HEK293T (cell line): Measurements from ENCODE around the gene KIFC3.

Source experiments
- CTCF ChIA-PET: fragments of 350-600 bp; formaldehyde crosslinking; extraction: SDS; loops from one replicate; lab custom pipeline; 2021; ENCODE audit warnings: antibody characterized with exemption, inconsistent platforms; lab: Yijun Ruan, JAX
- POLR2A ChIA-PET: fragments of 350-600 bp; formaldehyde crosslinking; extraction: SDS; loops from one replicate; lab custom pipeline; 2020; ENCODE audit warnings: antibody characterized with exemption, inconsistent platforms; lab: Yijun Ruan, JAX
- DNase-seq: peaks from one replicate; pipeline ENCODE4 v3.0.0; 2012; ENCODE audit warnings: mixed read lengths; ENCODE audit errors: extremely low spot score
- ARNT ChIP-seq: fragments of 450-650 bp; IDR thresholded peaks from 2 replicates; pipeline ENCODE4 v1.6.1; 2017; ENCODE audit warnings: mild to moderate bottlenecking
- BHLHE40 ChIP-seq: fragments of 450-650 bp; IDR thresholded peaks from 2 replicates; pipeline ENCODE4 v1.6.1; 2016; ENCODE audit warnings: mild to moderate bottlenecking, moderate library complexity, borderline replicate concordance
- CTBP1 ChIP-seq: fragments of 450-650 bp; IDR thresholded peaks from 2 replicates; pipeline ENCODE4 v1.6.1; 2016; ENCODE audit warnings: borderline replicate concordance
- ELF4 ChIP-seq: fragments of 450-650 bp; IDR thresholded peaks from 2 replicates; pipeline ENCODE4 v1.6.1; 2017; ENCODE audit warnings: antibody characterized with exemption
- FOXA1 ChIP-seq: fragments of 450-650 bp; IDR thresholded peaks from 2 replicates; pipeline ENCODE4 v1.6.1; 2016; ENCODE audit warnings: mild to moderate bottlenecking
- FOXK2 ChIP-seq: fragments of 450-650 bp; IDR thresholded peaks from 2 replicates; pipeline ENCODE4 v1.6.1; 2016; ENCODE audit warnings: mild to moderate bottlenecking
- FOXM1 ChIP-seq: fragments of 450-650 bp; IDR thresholded peaks from 2 replicates; pipeline ENCODE4 v1.6.1; 2017; ENCODE audit warnings: mild to moderate bottlenecking, borderline replicate concordance
- HDGF ChIP-seq: fragments of 450-650 bp; IDR thresholded peaks from 2 replicates; pipeline ENCODE4 v1.6.1; 2017; ENCODE audit warnings: antibody characterized with exemption, borderline replicate concordance
- L3MBTL2 ChIP-seq: fragments of 450-650 bp; conservative IDR thresholded peaks from 2 replicates; pipeline ENCODE4 v1.6.1; 2016; ENCODE audit warnings: mild to moderate bottlenecking
- LEF1 ChIP-seq: fragments of 450-650 bp; IDR thresholded peaks from 2 replicates; pipeline ENCODE4 v1.6.1; 2017; ENCODE audit warnings: mild to moderate bottlenecking, borderline replicate concordance
- NFRKB ChIP-seq: fragments of 450-650 bp; IDR thresholded peaks from 2 replicates; pipeline ENCODE4 v1.6.1; 2016; ENCODE audit warnings: mild to moderate bottlenecking, moderate library complexity
- PKNOX1 ChIP-seq: fragments of 450-650 bp; IDR thresholded peaks from 2 replicates; pipeline ENCODE4 v1.6.1; 2016
- SP1 ChIP-seq: fragments of 450-650 bp; IDR thresholded peaks from 2 replicates; pipeline ENCODE4 v1.6.1; 2017
- SUZ12 ChIP-seq: fragments of 450-650 bp; IDR thresholded peaks from 2 replicates; pipeline ENCODE4 v1.6.1; 2016; ENCODE audit warnings: mild to moderate bottlenecking
- TARDBP ChIP-seq: fragments of 450-650 bp; IDR thresholded peaks from 2 replicates; pipeline ENCODE4 v1.6.1; 2016
- ZNF384 ChIP-seq: fragments of 450-650 bp; IDR thresholded peaks from 2 replicates; pipeline ENCODE4 v1.6.1; 2016

Gene KIFC3

GRCh38 chr16:57727610-57728009 lies 74.7 kb downstream of the KIFC3 start:
- ChIA-PET POLR2A (no interaction called here), CTCF (no interaction called here)
- no peak for TF ChIP-seq SUZ12
- no peak for DNase-seq

GRCh38 chr16:57726433-57726947 lies 75.8 kb downstream of the KIFC3 start:
- CTCF ChIA-PET = interaction anchor here (0.6 kb wide), 1 partner anchor 10 kb away, joined by 5 read pairs; no protein-coding TSS in a partner anchor
- TF ChIP-seq CTBP1 = no peak
- TF ChIP-seq FOXM1 = no peak
- TF ChIP-seq L3MBTL2 = no peak
- TF ChIP-seq HDGF = no peak
- no peak for TF ChIP-seq LEF1
- TF ChIP-seq ZNF384 = no peak
- no peak for DNase-seq
- POLR2A ChIA-PET = interaction anchor here (2.2 kb wide), 1 partner anchor 9 kb away, joined by 13 read pairs; the partner anchor contains the start of gene KATNB1

- ChIA-PET POLR2A (interaction anchor here (2.2 kb wide), 1 partner anchor 9 kb away, joined by 13 read pairs; the partner anchor contains the start of gene KATNB1), CTCF (interaction anchor here (0.6 kb wide), 1 partner anchor 11 kb away, joined by 5 read pairs; no protein-coding TSS in a partner anchor)
- DNase-seq = no peak
- no peak for TF ChIP-seq FOXM1
- TF ChIP-seq BHLHE40 = no peak
- TF ChIP-seq TARDBP = no peak
- no peak for TF ChIP-seq CTBP1
- no peak for TF ChIP-seq FOXA1
- no peak for TF ChIP-seq L3MBTL2
- TF ChIP-seq FOXK2 = no peak
- no peak for TF ChIP-seq SP1
- TF ChIP-seq NFRKB = no peak
- no peak for TF ChIP-seq ARNT
- TF ChIP-seq HDGF = no peak
- TF ChIP-seq ZNF384 = no peak
These were observed 76.3 kb downstream of the KIFC3 start for GRCh38 chr16:57725976-57726375.

- ChIA-PET CTCF (no interaction called here), POLR2A (interaction anchor here (2.2 kb wide), 1 partner anchor 10 kb away, joined by 13 read pairs; the partner anchor contains the start of gene KATNB1)
- TF ChIP-seq L3MBTL2 (no peak), LEF1 (no peak), ARNT (no peak)
These were observed 76.7 kb downstream of the KIFC3 start for GRCh38 chr16:57725554-57725953.

GRCh38 chr16:57725151-57725550 lies 77.1 kb downstream of the KIFC3 start:
- TF ChIP-seq FOXA1 = no peak
- TF ChIP-seq HDGF = no peak
- no peak for TF ChIP-seq CTBP1
- TF ChIP-seq ELF4 = no peak
- no peak for TF ChIP-seq BHLHE40
- TF ChIP-seq NFRKB = no peak
- no peak for TF ChIP-seq FOXM1
- POLR2A ChIA-PET = interaction anchor here (2.2 kb wide), 1 partner anchor 10 kb away, joined by 13 read pairs; the partner anchor contains the start of gene KATNB1

More at GRCh38 chr16:57725554-57725953, 76.7 kb downstream of the KIFC3 start:
- no peak for DNase-seq

GRCh38 chr16:57724531-57724930 lies 77.8 kb downstream of the KIFC3 start:
- TF ChIP-seq BHLHE40 = no peak
- TF ChIP-seq HDGF = no peak
- no peak for TF ChIP-seq ELF4
- no peak for TF ChIP-seq LEF1
- no peak for TF ChIP-seq FOXK2
- no peak for TF ChIP-seq CTBP1
- no peak for TF ChIP-seq ZNF384
- no peak for TF ChIP-seq FOXM1
- TF ChIP-seq TARDBP = no peak
- no peak for TF ChIP-seq ARNT
- no peak for TF ChIP-seq NFRKB
- no peak for TF ChIP-seq FOXA1
- no peak for TF ChIP-seq SUZ12
- no peak for TF ChIP-seq PKNOX1
- no peak for TF ChIP-seq L3MBTL2
- no peak for TF ChIP-seq SP1
- DNase-seq = no peak
- ChIA-PET CTCF (no interaction called here), POLR2A (no interaction called here)

More at GRCh38 chr16:57725151-57725550, 77.1 kb downstream of the KIFC3 start:
- CTCF ChIA-PET = no interaction called here
- DNase-seq = no peak

- no peak for TF ChIP-seq FOXK2
- TF ChIP-seq CTBP1 = no peak
- TF ChIP-seq L3MBTL2 = no peak
- no peak for TF ChIP-seq PKNOX1
- TF ChIP-seq BHLHE40 = no peak
- TF ChIP-seq SP1 = no peak
- no peak for TF ChIP-seq ARNT
- no peak for TF ChIP-seq ELF4
- no peak for TF ChIP-seq FOXA1
- TF ChIP-seq LEF1 = no peak
- TF ChIP-seq FOXM1 = no peak
- TF ChIP-seq NFRKB = no peak
- no peak for TF ChIP-seq ZNF384
- no peak for TF ChIP-seq TARDBP
- TF ChIP-seq HDGF = no peak
- no peak for TF ChIP-seq SUZ12
- ChIA-PET POLR2A (interaction anchor here (1.6 kb wide), 1 partner anchor 12 kb away, joined by 7 read pairs; the partner anchor contains the start of gene KATNB1), CTCF (interaction anchor here (0.5 to 0.7 kb wide), 5 partner anchors 14 to 175 kb away, joined by 3 to 4 read pairs (median 3); no protein-coding TSS in a partner anchor)
- peak; percentile 42 for DNase-seq
These were observed 79.1 kb downstream of the KIFC3 start for GRCh38 chr16:57723170-57723569.
